Uterus (tissue), 4 donors: ENCODE data around the gene TMEM132A. TPM values are rescaled to one million over a fixed set of nuclear protein-coding genes. Genes with fewer than 3 reads are reported as not detected.
A peak's percentile ranks its signal among the peaks of the same experiment; 100 is the strongest.
"Not testable (repeated sequence)": the region's sequence is repeated elsewhere in the genome, so short reads cannot be mapped to it uniquely, and the experiment has no call there.

Experiments
- DNase-seq, 2 donors: peaks; one replicate each; pipeline ENCODE4 v3.0.0-alpha.2; 2019 to 2020
- H3K27ac ChIP-seq, 2 donors: fragments of 200-600 bp; sonication (generic); 1 replicate in 1 of 2; 2 replicates in 1 of 2; pipeline ENCODE4 v1.5.1; 2016 to 2018
- H3K27me3 ChIP-seq, 2 donors: fragments of 200-600 bp; sonication (generic); one replicate each; pipeline ENCODE4 v1.5.1; 2018 to 2019; ENCODE audit warnings: control low read depth in 1 of 2
- H3K36me3 ChIP-seq, 2 donors: fragments of 200-600 bp; sonication (generic); one replicate each; pipeline ENCODE4 v1.5.1; 2019; ENCODE audit warnings: control low read depth in 1 of 2
- H3K4me1 ChIP-seq, 2 donors: fragments of 200-600 bp; sonication (generic); one replicate each; pipeline ENCODE4 v1.5.1; 2018 to 2019; ENCODE audit warnings: control low read depth in 1 of 2
- H3K4me3 ChIP-seq, 2 donors: fragments of 200-600 bp; sonication (generic); 1 replicate in 1 of 2; 2 replicates in 1 of 2; pipeline ENCODE4 v1.5.1; 2018 to 2019; ENCODE audit warnings: mild to moderate bottlenecking in 1 of 2
- H3K9me3 ChIP-seq, 2 donors: fragments of 200-600 bp; sonication (generic); one replicate each; pipeline ENCODE4 v1.5.1; 2019; ENCODE audit warnings: control low read depth in 1 of 2
- CTCF ChIP-seq, 4 experiments: fragments of 200-600 bp in 2 of 4; fragments of 450-650 bp in 2 of 4; sonication (generic) in 2 of 4; IDR thresholded peaks; one replicate each; pipeline ENCODE4 v1.5.1; 2016 to 2019; ENCODE audit warnings: antibody characterized with exemption in 4 of 4, mild to moderate bottlenecking in 2 of 4, moderate library complexity in 1 of 4
- POLR2A ChIP-seq, 2 donors: fragments of 450-650 bp; IDR thresholded peaks; one replicate each; pipeline ENCODE4 v1.6.1; 2016; ENCODE audit warnings: antibody characterized with exemption in 2 of 2, mild to moderate bottlenecking in 1 of 2, moderate library complexity in 1 of 2
- intact Hi-C: fragments of 100-400 bp; cut with DNase I; formaldehyde crosslinking; loops from one replicate; pipeline ENCODE4 v1.15.1; 2023; ENCODE audit warnings: low total_unique reads
- total RNA-seq, 4 donors: library from RNA; depleted of rRNA in 3 of 4; stranded (reverse); fragments of >200 nt in 3 of 4; gene quantifications; one replicate each; pipeline versions ENCODE4 v1.1.0 to v1.2.4, GENCODE V29; 2014 to 2023
- donor health status: DM: yes; HTN: yes; CAD: no.

The TMEM132A gene
- total RNA-seq, 4 donors from 2014 or later = under 0.01 to 47.7 (median 7.7) TPM

- H3K4me1 ChIP-seq = peaks cover 12 to 13% of the 10 kb centered on the region in 2 donors
- H3K36me3 ChIP-seq = no peaks in the 10 kb centered on the region
- peak; percentile 97 to 99 for DNase-seq
- no peaks in the 10 kb centered on the region for H3K27me3 ChIP-seq
- H3K4me3 ChIP-seq = peak within 1 kb of the TSS; percentile 75 to 99
- intact Hi-C loops = no loop called here
- H3K27ac ChIP-seq = peak within 1 kb of the TSS; percentile 84 to 94
- TF ChIP-seq CTCF (IDR thresholded peaks at IDR 0.05) (peak in 1 of 4 experiments; percentile 17), POLR2A (IDR thresholded peaks at IDR 0.05) (peak; percentile 77 to 80)
- H3K9me3 ChIP-seq = no peaks in the 10 kb centered on the region
These were observed 17.9 kb upstream of the TMEM132A start, which contains the start of gene PRPF19 for GRCh38 chr11:60906132-60906972. Gene PRPF19, minus strand, starts transcription at chr11:60906585. Its CDS starts 203 bp downstream, at chr11:60906382.

- no peak overlapping the region for H3K4me3 ChIP-seq
- no peaks in the 10 kb centered on the region for H3K36me3 ChIP-seq
- no peak overlapping the region for H3K27ac ChIP-seq
- no peak for DNase-seq
- peaks cover 12 to 13% of the 10 kb centered on the region in 2 donors for H3K4me1 ChIP-seq
- TF ChIP-seq CTCF (IDR thresholded peaks at IDR 0.05) = no peak
- TF ChIP-seq POLR2A (IDR thresholded peaks at IDR 0.05) = no peak
- H3K27me3 ChIP-seq = no peaks in the 10 kb centered on the region
- intact Hi-C loops = no loop called here
- H3K9me3 ChIP-seq = no peaks in the 10 kb centered on the region
These were observed 15.5 kb upstream of the TMEM132A start for GRCh38 chr11:60908803-60909202.

- not testable (repeated sequence) for H3K9me3 ChIP-seq, DNase-seq, H3K4me3 ChIP-seq, H3K36me3 ChIP-seq, H3K27ac ChIP-seq, H3K27me3 ChIP-seq
- intact Hi-C loops = loop anchor here (5.0 kb wide), 1 partner anchor 67 kb away; the partner anchor contains the start of gene CCDC86
- H3K4me1 ChIP-seq = peaks cover 9 to 11% of the 10 kb centered on the region in 2 donors
These were observed 14.5 kb upstream of the TMEM132A start for GRCh38 chr11:60909680-60910280.

- H3K4me1 ChIP-seq = peaks cover 4 to 6% of the 10 kb centered on the region in 2 donors
- DNase-seq = no peak
- no peak overlapping the region for H3K27ac ChIP-seq
- TF ChIP-seq CTCF (IDR thresholded peaks at IDR 0.05) (no peak), POLR2A (IDR thresholded peaks at IDR 0.05) (no peak)
- H3K4me3 ChIP-seq = no peak overlapping the region
- no peaks in the 10 kb centered on the region for H3K9me3 ChIP-seq
- intact Hi-C loops = loop anchor here (5.0 kb wide), 1 partner anchor 68 kb away; the partner anchor contains the start of gene CCDC86
- no peaks in the 10 kb centered on the region for H3K36me3 ChIP-seq
- no peaks in the 10 kb centered on the region for H3K27me3 ChIP-seq
These were observed 14.0 kb upstream of the TMEM132A start for GRCh38 chr11:60910281-60910687.

GRCh38 chr11:60910711-60911380, 13.4 kb upstream of the TMEM132A start:
- no peaks in the 10 kb centered on the region for H3K36me3 ChIP-seq
- no peaks in the 10 kb centered on the region for H3K9me3 ChIP-seq
- no peaks in the 10 kb centered on the region for H3K27me3 ChIP-seq
- no peak overlapping the region for H3K27ac ChIP-seq
- TF ChIP-seq POLR2A (IDR thresholded peaks at IDR 0.05) (no peak), CTCF (IDR thresholded peaks at IDR 0.05) (no peak)
- intact Hi-C loops = loop anchor here (5.0 kb wide), 1 partner anchor 69 kb away; the partner anchor contains the start of gene CCDC86
- peaks cover under 1 to 4% of the 10 kb centered on the region in 2 donors for H3K4me1 ChIP-seq
- DNase-seq = no peak
- no peak overlapping the region for H3K4me3 ChIP-seq
